K562 (cell line): Measurements from ENCODE around the gene GLI1. TPM values are rescaled to one million over a fixed set of nuclear protein-coding genes. Genes with fewer than 3 reads are reported as not detected.

Experiments used
- DNMT1 ChIP-seq: fragments of 450-650 bp; IDR thresholded peaks from 2 replicates; pipeline ENCODE4 v1.6.1; 2016; ENCODE audit warnings: antibody characterized with exemption, mild to moderate bottlenecking
- JUN ChIP-seq, 2 experiments: sonication (generic) in 1 of 2; formaldehyde crosslinking in 1 of 2; IDR thresholded peaks; 2 replicates each; pipeline versions ENCODE4 v1.6.1 to v1.8.0; 2012 to 2022; ENCODE audit warnings: borderline replicate concordance in 2 of 2, mild to moderate bottlenecking in 2 of 2, improper control_type of control experiment in 1 of 2, low read depth in 1 of 2, low read length in 1 of 2, missing genetic modification reagents in 1 of 2
- PHF21A ChIP-seq: fragments of 450-650 bp; IDR thresholded peaks from 2 replicates; pipeline ENCODE4 v1.6.1; 2017; ENCODE audit warnings: low read depth, borderline replicate concordance
- PRPF4 ChIP-seq: fragments of 200-400 bp; formaldehyde crosslinking; IDR thresholded peaks from one replicate; pipeline ENCODE4 v1.6.1; 2017; ENCODE audit warnings: low read length, low read depth, mild to moderate bottlenecking; ENCODE audit not compliant: insufficient read depth, poor library complexity, severe bottlenecking
- SMAD3 ChIP-seq: fragments of 450-650 bp; formaldehyde crosslinking; conservative IDR thresholded peaks from 2 replicates; pipeline ENCODE4 v1.4.0; 2020; ENCODE audit warnings: mild to moderate bottlenecking
- ZNF699 ChIP-seq: fragments of 250-450 bp; sonication (Bioruptor Pico); IDR thresholded peaks from 2 replicates; pipeline ENCODE4 v1.8.0; 2021; ENCODE audit warnings: mild to moderate bottlenecking, moderate library complexity; ENCODE audit not compliant: insufficient replicate concordance
- polyA plus RNA-seq, 8 experiments: library from polyadenylated mRNA; depleted of rRNA in 4 of 8; stranded (reverse) in 5 of 8; unstranded in 3 of 8; fragments of >200 nt; fragmentation: Nextera tagmentation in 2 of 8; fragmentation: Illumina TruSeq in 1 of 8; extraction: Ambion mirVana in 2 of 8; extraction: Trizol in 1 of 8; gene quantifications; 2 replicates each; pipeline versions ENCODE4 v1.2.1 to v1.2.3, GENCODE V29; 2011 to 2014; ENCODE audit warnings: inconsistent platforms in 1 of 8, missing spikeins in 1 of 8
- total RNA-seq, 7 experiments: library from RNA; depleted of rRNA in 6 of 7; stranded (reverse); fragments of >200 nt in 6 of 7; fragmentation: Illumina TruSeq in 2 of 7; extraction: Trizol in 2 of 7; gene quantifications; 2 replicates each; pipeline versions ENCODE4 v1.2.1 to v1.2.3, GENCODE V29; 2011 to 2021; ENCODE audit warnings: low replicate concordance in 1 of 7
- TF ChIP-seq, protein P1 (sequence below), 2 experiments: fragments of 450-650 bp; formaldehyde crosslinking in 1 of 2; IDR thresholded peaks; 2 replicates each; pipeline versions ENCODE4 v1.4.0 to v1.6.1; 2014 to 2020; ENCODE audit warnings: mild to moderate bottlenecking in 2 of 2, borderline replicate concordance in 1 of 2, low read depth in 1 of 2
- TF ChIP-seq, protein P2 (sequence below): fragments of 200-400 bp; formaldehyde crosslinking; IDR thresholded peaks from 2 replicates; pipeline ENCODE4 v1.6.1; 2017; ENCODE audit warnings: mild to moderate bottlenecking, low read depth, low read length, moderate library complexity
- TF ChIP-seq, protein P3 (sequence below): IDR thresholded peaks from 2 replicates; pipeline ENCODE4 v1.6.1; 2016; ENCODE audit warnings: missing genetic modification characterization, missing compliant biosample characterization
- TF ChIP-seq, protein P4 (sequence below), 3 experiments: fragments of 200-800 bp in 1 of 3; sonication (Bioruptor generic) in 1 of 3; sonication (generic) in 1 of 3; formaldehyde crosslinking in 1 of 3; IDR thresholded peaks; 2 replicates each; pipeline versions ENCODE4 v1.6.1 to v1.8.0; 2016 to 2022; ENCODE audit warnings: mild to moderate bottlenecking in 2 of 3, missing compliant biosample characterization in 2 of 3, missing genetic modification characterization in 2 of 3, missing genetic modification reagents in 1 of 3
- TF ChIP-seq, protein P5 (sequence below): fragments of 450-650 bp; formaldehyde crosslinking; IDR thresholded peaks from 2 replicates; pipeline ENCODE4 v1.4.0; 2022; ENCODE audit warnings: mild to moderate bottlenecking, moderate library complexity

GLI1 gene
- total and polyA plus RNA-seq, 9 of the 15 experiments (the other 6 are each of a cell fraction or from before 2014, with no cell fraction given), result 0.24 to 3.7 (median 0.61) TPM

DNA sequence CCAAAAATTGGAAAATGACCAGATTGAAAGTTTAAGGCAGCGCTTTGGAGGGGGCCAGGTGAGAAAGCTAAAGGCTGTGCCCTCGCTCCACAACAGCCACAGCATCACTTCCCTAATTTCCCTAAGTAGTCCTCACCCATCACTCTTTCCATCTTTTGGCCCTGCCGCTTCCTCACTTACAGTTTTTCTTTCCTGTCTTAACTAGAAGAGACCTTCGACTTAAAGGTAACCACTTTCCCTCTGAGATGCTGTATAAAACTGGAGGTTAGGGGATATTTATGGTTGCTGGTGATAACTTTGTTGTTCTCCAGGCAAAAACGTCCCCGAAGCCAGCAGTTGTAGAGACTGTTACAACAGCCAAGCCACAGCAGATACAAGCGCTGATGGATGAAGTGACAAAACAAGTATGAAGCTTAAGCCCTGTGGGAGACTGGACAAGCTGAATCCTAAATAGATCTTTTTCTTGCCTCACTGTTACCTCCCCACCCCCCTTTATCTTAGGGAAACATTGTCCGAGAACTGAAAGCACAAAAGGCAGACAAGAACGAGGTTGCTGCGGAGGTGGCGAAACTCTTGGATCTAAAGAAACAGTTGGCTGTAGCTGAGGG, 56.5 kb downstream of the GLI1 start (continued):
- TF ChIP-seq, protein P1, sequence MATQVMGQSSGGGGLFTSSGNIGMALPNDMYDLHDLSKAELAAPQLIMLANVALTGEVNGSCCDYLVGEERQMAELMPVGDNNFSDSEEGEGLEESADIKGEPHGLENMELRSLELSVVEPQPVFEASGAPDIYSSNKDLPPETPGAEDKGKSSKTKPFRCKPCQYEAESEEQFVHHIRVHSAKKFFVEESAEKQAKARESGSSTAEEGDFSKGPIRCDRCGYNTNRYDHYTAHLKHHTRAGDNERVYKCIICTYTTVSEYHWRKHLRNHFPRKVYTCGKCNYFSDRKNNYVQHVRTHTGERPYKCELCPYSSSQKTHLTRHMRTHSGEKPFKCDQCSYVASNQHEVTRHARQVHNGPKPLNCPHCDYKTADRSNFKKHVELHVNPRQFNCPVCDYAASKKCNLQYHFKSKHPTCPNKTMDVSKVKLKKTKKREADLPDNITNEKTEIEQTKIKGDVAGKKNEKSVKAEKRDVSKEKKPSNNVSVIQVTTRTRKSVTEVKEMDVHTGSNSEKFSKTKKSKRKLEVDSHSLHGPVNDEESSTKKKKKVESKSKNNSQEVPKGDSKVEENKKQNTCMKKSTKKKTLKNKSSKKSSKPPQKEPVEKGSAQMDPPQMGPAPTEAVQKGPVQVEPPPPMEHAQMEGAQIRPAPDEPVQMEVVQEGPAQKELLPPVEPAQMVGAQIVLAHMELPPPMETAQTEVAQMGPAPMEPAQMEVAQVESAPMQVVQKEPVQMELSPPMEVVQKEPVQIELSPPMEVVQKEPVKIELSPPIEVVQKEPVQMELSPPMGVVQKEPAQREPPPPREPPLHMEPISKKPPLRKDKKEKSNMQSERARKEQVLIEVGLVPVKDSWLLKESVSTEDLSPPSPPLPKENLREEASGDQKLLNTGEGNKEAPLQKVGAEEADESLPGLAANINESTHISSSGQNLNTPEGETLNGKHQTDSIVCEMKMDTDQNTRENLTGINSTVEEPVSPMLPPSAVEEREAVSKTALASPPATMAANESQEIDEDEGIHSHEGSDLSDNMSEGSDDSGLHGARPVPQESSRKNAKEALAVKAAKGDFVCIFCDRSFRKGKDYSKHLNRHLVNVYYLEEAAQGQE (IDR thresholded peaks at IDR 0.05; ENCODE audit: borderline replicate concordance), result no peak
- TF ChIP-seq, protein P1 (CRISPR knock-in tag; IDR thresholded peaks at IDR 0.05; ENCODE audit: low read depth), result no peak
- no peak for TF ChIP-seq JUN (IDR thresholded peaks at IDR 0.05; ENCODE audit: borderline replicate concordance, low read depth, low read length)
- TF ChIP-seq JUN (CRISPR knock-in tag; IDR thresholded peaks at IDR 0.05; ENCODE audit: borderline replicate concordance), result no peak
- TF ChIP-seq SMAD3 (CRISPR knock-in tag), result peak; percentile 60; the same call in 1 of the 2 replicates
- TF ChIP-seq, protein P2, sequence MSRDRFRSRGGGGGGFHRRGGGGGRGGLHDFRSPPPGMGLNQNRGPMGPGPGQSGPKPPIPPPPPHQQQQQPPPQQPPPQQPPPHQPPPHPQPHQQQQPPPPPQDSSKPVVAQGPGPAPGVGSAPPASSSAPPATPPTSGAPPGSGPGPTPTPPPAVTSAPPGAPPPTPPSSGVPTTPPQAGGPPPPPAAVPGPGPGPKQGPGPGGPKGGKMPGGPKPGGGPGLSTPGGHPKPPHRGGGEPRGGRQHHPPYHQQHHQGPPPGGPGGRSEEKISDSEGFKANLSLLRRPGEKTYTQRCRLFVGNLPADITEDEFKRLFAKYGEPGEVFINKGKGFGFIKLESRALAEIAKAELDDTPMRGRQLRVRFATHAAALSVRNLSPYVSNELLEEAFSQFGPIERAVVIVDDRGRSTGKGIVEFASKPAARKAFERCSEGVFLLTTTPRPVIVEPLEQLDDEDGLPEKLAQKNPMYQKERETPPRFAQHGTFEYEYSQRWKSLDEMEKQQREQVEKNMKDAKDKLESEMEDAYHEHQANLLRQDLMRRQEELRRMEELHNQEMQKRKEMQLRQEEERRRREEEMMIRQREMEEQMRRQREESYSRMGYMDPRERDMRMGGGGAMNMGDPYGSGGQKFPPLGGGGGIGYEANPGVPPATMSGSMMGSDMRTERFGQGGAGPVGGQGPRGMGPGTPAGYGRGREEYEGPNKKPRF, result no peak
- TF ChIP-seq PRPF4, result no peak
- TF ChIP-seq ZNF699 (CRISPR knock-in tag), result no peak
- no peak for TF ChIP-seq PHF21A
- peak; percentile 98 for TF ChIP-seq DNMT1
- TF ChIP-seq, protein P3, sequence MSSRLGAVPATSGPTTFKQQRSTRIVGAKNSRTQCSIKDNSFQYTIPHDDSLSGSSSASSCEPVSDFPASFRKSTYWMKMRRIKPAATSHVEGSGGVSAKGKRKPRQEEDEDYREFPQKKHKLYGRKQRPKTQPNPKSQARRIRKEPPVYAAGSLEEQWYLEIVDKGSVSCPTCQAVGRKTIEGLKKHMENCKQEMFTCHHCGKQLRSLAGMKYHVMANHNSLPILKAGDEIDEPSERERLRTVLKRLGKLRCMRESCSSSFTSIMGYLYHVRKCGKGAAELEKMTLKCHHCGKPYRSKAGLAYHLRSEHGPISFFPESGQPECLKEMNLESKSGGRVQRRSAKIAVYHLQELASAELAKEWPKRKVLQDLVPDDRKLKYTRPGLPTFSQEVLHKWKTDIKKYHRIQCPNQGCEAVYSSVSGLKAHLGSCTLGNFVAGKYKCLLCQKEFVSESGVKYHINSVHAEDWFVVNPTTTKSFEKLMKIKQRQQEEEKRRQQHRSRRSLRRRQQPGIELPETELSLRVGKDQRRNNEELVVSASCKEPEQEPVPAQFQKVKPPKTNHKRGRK, result no peak
- TF ChIP-seq, protein P4, sequence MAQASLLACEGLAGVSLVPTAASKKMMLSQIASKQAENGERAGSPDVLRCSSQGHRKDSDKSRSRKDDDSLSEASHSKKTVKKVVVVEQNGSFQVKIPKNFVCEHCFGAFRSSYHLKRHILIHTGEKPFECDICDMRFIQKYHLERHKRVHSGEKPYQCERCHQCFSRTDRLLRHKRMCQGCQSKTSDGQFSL (CRISPR knock-in tag; IDR thresholded peaks at IDR 0.05), result 0 out of 2 replicates have a peak, but pooled peaks have one; percentile 25
- TF ChIP-seq, protein P4 (tag; IDR thresholded peaks at IDR 0.05), result no peak
- TF ChIP-seq, protein P5, sequence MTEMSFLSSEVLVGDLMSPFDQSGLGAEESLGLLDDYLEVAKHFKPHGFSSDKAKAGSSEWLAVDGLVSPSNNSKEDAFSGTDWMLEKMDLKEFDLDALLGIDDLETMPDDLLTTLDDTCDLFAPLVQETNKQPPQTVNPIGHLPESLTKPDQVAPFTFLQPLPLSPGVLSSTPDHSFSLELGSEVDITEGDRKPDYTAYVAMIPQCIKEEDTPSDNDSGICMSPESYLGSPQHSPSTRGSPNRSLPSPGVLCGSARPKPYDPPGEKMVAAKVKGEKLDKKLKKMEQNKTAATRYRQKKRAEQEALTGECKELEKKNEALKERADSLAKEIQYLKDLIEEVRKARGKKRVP (CRISPR knock-in tag), result no peak
